ENCODE measurements around the gene UCN.
"Not testable (repeated sequence)": the region's sequence is repeated elsewhere in the genome, so short reads cannot be mapped to it uniquely, and the experiment has no call there.

The UCN gene

GRCh38 chr2:27314709-27315108 lies 6.5 kb upstream of the UCN start:
- no peak for DNase-seq (ENCODE audit: low spot score)

DNA sequence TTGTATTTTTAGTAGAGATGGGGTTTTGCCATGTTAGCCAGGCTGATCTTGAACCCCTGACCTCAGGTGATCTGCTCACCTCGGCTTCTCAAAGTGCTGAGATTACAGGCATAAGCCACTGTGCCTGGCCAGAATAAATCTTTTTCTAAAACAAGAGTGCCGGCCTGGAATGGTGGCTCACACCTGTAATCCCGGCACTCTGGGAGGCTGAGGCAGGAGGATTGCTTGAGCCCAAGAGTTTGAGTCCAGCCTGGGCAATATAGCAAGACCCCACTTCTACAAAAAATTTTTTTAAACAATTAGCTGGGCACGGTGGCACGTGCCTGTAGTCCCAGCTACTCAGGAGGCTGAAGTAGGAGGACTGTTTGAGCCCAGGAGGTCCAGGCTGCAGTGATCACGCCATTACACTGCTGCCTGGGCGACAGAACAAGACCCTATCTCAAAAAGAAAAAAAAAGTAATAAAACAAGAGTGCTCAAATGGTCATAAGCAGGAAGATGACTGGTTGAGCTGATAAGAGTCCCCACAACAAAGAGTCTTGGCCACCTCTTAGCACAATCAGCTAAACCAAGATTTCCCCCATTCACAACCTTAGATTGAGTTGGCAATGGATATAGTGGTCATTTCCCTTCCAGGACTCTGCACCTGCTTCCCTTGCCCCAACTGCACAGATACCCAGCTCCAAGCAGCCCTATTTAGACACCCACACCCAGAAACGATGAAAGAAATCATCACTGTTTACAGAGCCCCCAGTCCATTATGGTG lies 5.8 kb upstream of the UCN start:
- DNase-seq (ENCODE audit: low spot score): no peak

GRCh38 chr2:27312152-27312551 lies 3.9 kb upstream of the UCN start:
- no peak for DNase-seq (ENCODE audit: low spot score)

GRCh38 chr2:27309651-27310050 lies 1.4 kb upstream of the UCN start:
- no peak for DNase-seq (ENCODE audit: low spot score)

DNA sequence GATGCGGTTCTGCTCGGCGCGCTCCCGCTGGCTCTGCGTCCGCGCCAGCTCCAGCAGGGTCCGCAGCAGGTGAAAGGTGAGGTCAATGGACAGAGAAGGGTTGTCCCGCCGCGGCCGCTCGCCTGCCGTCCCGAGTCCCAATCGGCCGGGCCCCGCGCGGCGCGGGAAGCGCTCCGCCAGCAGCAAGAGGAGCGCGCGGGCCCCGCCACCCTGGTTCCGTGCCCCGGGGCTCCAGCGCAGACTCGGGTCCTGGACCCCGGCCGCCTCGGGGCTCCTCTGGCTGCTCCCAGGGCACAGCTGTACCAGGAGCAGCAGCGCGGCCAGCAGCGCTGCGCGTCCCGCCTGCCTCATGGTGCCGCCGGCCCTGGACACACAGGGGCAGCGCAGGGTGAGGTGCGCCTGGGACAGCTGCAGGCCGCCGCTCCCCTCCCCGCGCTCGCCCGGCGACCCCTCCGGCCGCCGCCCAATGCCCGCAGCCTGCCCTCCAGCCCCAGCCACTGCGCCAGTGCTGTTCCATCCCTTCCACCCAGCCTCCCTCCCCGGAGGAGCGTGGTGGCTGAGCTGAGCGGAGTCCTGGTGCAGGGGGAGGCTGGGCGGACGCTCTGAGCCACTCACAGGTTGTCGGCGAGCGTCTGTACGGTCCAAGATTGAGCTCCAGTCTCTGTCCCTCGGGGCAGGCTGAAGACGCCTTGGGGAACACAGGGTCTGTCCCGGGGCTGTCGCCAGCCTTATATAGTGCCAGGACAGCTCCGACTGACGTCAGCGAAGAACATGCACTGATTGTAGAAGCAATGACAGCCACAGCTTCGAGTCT lies 493 bp downstream of the UCN start:
- DNase-seq (ENCODE audit: low spot score): no peak

GRCh38 chr2:27307287-27307544 lies 1.0 kb downstream of the UCN start:
- no peak for DNase-seq (ENCODE audit: low spot score)

- no peak for DNase-seq (ENCODE audit: low spot score)
These were observed 1.5 kb downstream of the UCN start for GRCh38 chr2:27306573-27307286.

DNA sequence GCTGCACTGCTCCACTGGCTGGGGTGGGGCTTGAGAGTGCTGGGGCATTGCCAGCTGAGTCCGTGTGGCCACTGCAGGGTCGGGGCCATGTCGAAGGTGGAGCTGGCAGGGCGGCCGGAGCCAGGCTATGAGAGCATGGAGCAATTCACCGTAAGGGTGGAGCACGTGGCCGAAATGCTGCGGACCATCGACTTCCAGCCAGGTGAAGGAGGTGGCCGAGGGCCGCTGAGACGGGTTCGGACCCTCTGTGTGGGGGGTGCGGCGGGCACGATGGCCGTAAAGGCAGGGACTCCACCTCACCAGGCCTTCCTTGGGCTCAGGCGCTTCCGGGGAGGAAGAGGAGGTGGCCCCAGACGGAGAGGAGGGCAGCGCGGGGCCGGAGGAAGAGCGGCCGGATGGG lies 2.1 kb downstream of the UCN start:
- no peak for DNase-seq (ENCODE audit: low spot score)

- DNase-seq (ENCODE audit: low spot score): no peak
These were observed 2.7 kb downstream of the UCN start for GRCh38 chr2:27305516-27305915.

- no peak for DNase-seq (ENCODE audit: low spot score)
These were observed 3.6 kb downstream of the UCN start for GRCh38 chr2:27304488-27305240.

DNA sequence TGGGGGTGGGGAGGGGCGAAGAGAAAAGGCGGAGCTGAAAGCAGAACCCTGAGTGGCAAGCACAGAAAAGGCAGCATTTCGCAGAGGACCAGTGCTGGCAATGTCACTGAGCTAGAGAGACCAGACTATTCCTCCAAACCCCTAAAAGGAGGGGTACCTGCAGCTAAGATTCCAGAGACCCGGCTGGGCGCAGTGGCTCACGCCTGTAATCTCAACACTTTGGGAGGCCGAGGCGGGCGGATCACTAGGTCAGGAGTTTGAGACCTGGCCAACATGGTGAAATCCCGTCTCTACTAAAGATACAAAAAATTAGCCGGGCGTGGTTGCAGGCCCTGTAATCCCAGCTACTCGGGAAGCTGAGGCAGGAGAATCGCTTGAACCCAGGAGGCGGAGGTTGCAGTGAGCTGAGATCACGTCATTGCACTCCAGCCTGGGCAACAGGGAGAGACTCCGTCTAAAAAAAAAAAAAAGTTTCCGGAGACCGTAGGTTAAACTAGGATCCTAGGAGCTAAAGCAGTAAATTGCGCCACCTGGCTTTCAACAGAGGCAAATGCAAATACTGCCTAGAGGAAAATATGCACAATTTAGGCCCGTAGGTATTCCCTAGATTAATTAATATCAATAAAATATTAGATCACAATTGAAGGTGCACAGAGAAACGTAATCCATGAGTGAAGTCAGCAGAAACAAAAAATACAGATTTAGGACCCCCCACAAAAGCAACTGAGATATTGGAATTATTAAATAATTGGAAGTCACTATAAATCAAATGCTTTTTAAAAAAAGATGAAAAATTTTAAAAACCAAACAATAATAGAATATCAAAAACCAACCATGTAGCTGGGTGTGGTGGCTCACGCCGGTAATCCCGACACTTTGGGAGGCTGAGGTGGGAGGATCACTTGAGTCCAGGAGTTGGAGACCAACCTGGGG lies 4.9 kb downstream of the UCN start:
- peak; percentile 69 for DNase-seq (ENCODE audit: low spot score)

DNA sequence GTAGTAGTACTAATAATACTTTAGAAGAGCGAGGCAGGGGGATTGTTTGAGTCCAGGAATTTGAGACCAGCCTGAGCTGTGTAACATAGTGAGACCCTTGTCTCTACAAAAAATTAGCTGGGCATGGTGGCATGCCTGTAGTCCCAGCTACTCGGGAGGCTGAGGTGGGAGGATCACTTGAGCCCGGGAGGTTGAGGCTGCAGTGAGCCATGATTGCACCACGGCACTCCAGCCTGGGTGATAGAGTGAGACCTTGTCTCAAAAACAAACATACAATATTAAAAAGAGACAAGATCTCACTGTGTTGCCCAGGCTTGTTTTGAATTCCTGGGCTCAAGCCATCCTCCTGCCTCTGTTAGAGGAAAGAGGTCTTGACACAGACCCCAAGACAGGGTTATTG lies 7.6 kb downstream of the UCN start:
- DNase-seq (ENCODE audit: low spot score): not testable (repeated sequence)

DNA sequence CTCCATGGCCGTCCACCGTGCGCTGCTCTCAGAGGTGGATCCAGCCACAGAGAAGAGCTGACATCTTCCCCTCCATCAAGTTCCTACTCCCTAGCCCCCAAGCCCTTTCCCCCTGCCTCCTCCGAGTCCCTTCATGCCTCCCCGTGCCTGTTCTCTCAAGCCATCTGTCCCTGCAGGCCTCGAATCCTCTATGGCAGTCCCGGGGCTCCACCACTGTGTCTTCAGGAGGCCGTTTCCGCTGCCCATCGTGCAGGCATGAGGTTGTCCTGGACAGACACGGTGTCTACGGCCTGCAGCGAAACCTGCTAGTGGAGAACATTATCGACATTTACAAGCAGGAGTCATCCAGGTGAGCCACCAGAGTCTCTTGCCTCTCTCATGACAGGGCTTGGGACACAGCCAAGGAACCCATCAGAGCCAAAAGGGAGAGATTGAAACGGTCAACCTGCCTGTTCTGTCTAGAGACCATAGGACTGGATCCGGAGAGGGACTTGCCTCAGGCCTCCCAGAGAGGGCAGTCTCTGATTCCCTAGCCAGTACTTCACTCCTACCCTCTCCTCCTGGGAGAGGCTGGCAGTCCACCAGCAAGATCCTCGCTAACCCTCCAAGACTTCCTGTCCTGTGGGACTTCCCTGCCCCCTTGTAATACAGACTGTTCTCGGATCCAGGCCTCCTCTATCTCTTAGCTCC lies 9.7 kb downstream of the UCN start:
- no peak for DNase-seq (ENCODE audit: low spot score)

DNA sequence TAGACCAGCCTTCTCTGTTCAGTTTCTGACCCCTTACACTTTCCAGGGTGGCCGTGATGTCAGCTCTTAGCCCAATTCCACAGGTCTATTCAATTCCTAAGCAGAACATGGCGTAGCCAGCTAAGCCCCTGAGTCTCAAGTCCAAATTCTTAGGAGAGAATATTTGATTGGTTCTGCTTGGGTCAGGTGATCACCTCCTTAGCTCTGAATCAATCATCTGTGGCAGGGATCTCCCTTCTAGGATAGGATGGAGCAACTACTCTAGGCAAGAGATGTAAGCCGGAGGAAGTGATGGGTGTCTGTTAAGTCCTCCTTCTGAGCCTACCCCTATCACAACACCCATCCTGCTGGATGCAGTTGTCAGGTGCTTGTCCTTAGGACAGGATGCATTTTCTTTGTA lies 11.1 kb downstream of the UCN start:
- no peak for DNase-seq (ENCODE audit: low spot score)

DNA sequence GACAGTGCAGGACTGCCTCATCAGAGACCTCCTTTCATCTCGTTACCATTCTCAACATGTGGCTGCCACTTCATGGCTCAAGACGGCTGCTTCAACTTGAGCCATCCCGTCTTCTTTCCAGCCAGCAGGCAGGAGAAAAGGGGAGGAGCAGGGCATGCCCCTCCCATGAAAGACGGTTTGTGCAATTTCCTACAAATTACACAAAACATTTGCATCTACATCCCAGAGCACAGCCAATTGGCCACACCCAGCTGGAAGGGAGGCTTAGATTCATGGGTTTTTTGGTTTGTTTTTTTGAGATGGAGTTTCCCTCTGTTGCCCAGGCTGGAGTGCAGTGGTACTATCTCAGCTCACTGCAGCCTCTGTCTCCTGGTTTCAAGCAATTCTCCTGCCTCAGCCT lies 11.8 kb downstream of the UCN start:
- no peak for DNase-seq (ENCODE audit: low spot score)

GRCh38 chr2:27294928-27295327 lies 13.3 kb downstream of the UCN start:
- no peak for DNase-seq (ENCODE audit: low spot score)

GRCh38 chr2:27291865-27292264 lies 16.4 kb downstream of the UCN start:
- DNase-seq (ENCODE audit: low spot score): no peak

DNA sequence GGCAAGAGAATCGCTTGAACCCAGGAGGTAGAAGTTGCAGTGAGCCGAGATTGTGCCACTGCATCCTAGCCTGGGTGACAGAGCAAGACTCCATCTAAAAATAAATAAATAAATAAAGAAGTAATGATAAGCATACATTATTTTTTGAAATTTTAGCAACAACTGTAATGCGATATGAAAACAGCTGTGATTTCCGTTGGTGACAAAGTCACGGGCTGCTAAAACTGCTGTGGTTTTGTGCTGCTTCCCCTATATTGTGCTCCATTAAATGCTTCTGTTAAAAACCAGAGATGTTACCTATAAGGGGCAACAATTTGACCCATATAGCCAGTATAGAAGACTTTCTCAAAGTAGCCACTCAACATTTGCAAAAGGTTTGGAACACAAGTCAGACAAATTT lies 17.7 kb downstream of the UCN start:
- no peak for DNase-seq (ENCODE audit: low spot score)

GRCh38 chr2:27288610-27289009 lies 19.6 kb downstream of the UCN start:
- no peak for DNase-seq (ENCODE audit: low spot score)

DNA sequence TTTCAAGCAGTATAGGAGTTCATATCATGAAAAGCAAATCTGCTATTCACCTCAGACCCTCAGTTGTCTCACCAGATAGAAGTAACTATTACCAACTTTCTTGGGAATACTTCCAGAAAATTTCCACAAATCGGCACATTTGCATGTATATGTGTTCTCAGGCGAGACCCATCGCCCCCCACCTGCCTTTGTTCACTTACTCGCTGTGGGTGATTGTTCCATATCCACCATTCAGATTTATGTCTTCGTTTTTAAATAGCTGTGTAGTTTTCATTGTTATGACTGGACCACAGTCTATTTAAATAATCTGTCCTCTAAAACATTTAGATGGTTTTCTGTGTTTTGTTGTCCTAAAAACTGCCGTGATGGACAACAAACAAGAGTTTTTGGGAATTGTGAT lies 22.8 kb downstream of the UCN start:
- DNase-seq (ENCODE audit: low spot score): no peak

DNA sequence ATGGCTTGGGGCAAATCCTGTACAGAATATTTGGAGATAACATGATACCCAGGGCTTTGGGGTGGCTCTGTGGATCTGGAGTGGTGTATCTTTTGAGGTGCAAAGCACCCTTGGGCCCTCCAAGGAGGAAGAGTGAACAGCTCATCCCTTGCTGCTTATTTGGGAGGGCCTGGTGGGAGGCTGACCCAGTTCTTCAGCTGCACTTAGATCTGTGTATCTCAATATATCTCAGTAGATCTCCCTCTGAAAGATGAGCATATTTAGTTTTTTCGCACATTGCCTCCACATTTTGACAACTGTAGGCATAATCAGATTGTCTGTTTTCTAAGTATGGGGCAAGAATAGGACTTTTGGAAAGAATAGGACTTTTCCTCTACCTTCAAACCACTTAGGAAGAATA lies 23.2 kb downstream of the UCN start:
- DNase-seq (ENCODE audit: low spot score): no peak

Data from hematopoietic multipotent progenitor cell treated with erythropoietin and hydrocortisone succinate and interleukin-3 and kit ligand, for 15 days (in vitro differentiated cells).